ENCODE measurements around the gene TPM4. TPM values are rescaled to one million over a fixed set of nuclear protein-coding genes. Genes with fewer than 3 reads are reported as not detected.

Gene TPM4
- total RNA-seq, 1 donor from 2014 or later, result 275 TPM

GRCh38 chr19:16142032-16142580 is 65.8 kb downstream of the TPM4 start:
- Mint-ChIP-seq H3K4me1 (ENCODE audit: low read depth) (peaks cover 6% of the 10 kb centered on the region), H3K9me3 (ENCODE audit: low read depth) (no peaks in the 10 kb centered on the region), H3K36me3 (ENCODE audit: insufficient read depth) (no peaks in the 10 kb centered on the region), H3K27me3 (no peaks in the 10 kb centered on the region), H3K27ac (no peak overlapping the region), H3K4me3 (ENCODE audit: low read depth) (no peak overlapping the region)
- TF ChIP-seq CTCF (IDR thresholded peaks at IDR 0.05; ENCODE audit: unreplicated experiment), result no peak
- no peak for DNase-seq (ENCODE audit: low spot score, unreplicated experiment)

- no peaks in the 10 kb centered on the region for H3K9me3 Mint-ChIP-seq (ENCODE audit: low read depth)
- DNase-seq (ENCODE audit: low spot score, unreplicated experiment), result no peak
- no peaks in the 10 kb centered on the region for H3K27me3 Mint-ChIP-seq
- no peaks in the 10 kb centered on the region for H3K36me3 Mint-ChIP-seq (ENCODE audit: insufficient read depth)
- TF ChIP-seq CTCF (IDR thresholded peaks at IDR 0.05; ENCODE audit: unreplicated experiment), result no peak
- peaks cover 6% of the 10 kb centered on the region for H3K4me1 Mint-ChIP-seq (ENCODE audit: low read depth)
- peak within 1 kb of the TSS; percentile 31 for H3K4me3 Mint-ChIP-seq (ENCODE audit: low read depth)
- H3K27ac Mint-ChIP-seq, result peak within 1 kb of the TSS; percentile 71
Measured at GRCh38 chr19:16143399-16144215, 67.3 kb downstream of the TPM4 start, which contains the start of gene HSH2D. Gene HSH2D, plus strand, starts transcription at chr19:16143685. Its CDS starts 5,066 bp downstream, at chr19:16148751.

GRCh38 chr19:16144216-16144581 is 67.9 kb downstream of the TPM4 start:
- no peak for DNase-seq (ENCODE audit: low spot score, unreplicated experiment)
- Mint-ChIP-seq H3K27me3 (no peaks in the 10 kb centered on the region), H3K9me3 (ENCODE audit: low read depth) (no peaks in the 10 kb centered on the region), H3K4me3 (ENCODE audit: low read depth) (no peak overlapping the region), H3K36me3 (ENCODE audit: insufficient read depth) (no peaks in the 10 kb centered on the region), H3K4me1 (ENCODE audit: low read depth) (peaks cover 6% of the 10 kb centered on the region), H3K27ac (no peak overlapping the region)
- TF ChIP-seq CTCF (IDR thresholded peaks at IDR 0.05; ENCODE audit: unreplicated experiment), result no peak

GRCh38 chr19:16146112-16146511 is 69.8 kb downstream of the TPM4 start:
- H3K27ac Mint-ChIP-seq, result no peak overlapping the region
- H3K4me1 Mint-ChIP-seq (ENCODE audit: low read depth), result peaks cover 6% of the 10 kb centered on the region
- no peak overlapping the region for H3K4me3 Mint-ChIP-seq (ENCODE audit: low read depth)
- DNase-seq (ENCODE audit: low spot score, unreplicated experiment), result no peak
- H3K36me3 Mint-ChIP-seq (ENCODE audit: insufficient read depth), result no peaks in the 10 kb centered on the region
- H3K27me3 Mint-ChIP-seq, result no peaks in the 10 kb centered on the region
- TF ChIP-seq CTCF (IDR thresholded peaks at IDR 0.05; ENCODE audit: unreplicated experiment), result no peak
- no peaks in the 10 kb centered on the region for H3K9me3 Mint-ChIP-seq (ENCODE audit: low read depth)

- Mint-ChIP-seq H3K27ac (no peak overlapping the region), H3K4me1 (ENCODE audit: low read depth) (peaks cover 4% of the 10 kb centered on the region), H3K9me3 (ENCODE audit: low read depth) (no peaks in the 10 kb centered on the region), H3K27me3 (no peaks in the 10 kb centered on the region), H3K4me3 (ENCODE audit: low read depth) (no peak overlapping the region), H3K36me3 (ENCODE audit: insufficient read depth) (no peaks in the 10 kb centered on the region)
- TF ChIP-seq CTCF (IDR thresholded peaks at IDR 0.05; ENCODE audit: unreplicated experiment), result no peak
- no peak for DNase-seq (ENCODE audit: low spot score, unreplicated experiment)
Measured at GRCh38 chr19:16148443-16149229, 72.3 kb downstream of the TPM4 start.
